ENCODE measurements around the gene PEX26.

PEX26 gene

GRCh38 chr22:18055619-18056160 is 22.1 kb upstream of the PEX26 start:
- Histone ChIP-seq H3K4me2 (peak overlapping the region in 10 of 11 experiments; percentile 19 to 68 (median 43); a peak in 17 of 22 replicates), H3K9ac (no peak overlapping the region), H3K9me3 (replicated peaks in 1 of 11) (0 out of 22 replicates have a peak, but pooled peaks cover 0 to 7% (median 0%) of the 10 kb centered on the region in 11 experiments), H3K4me3 (no peak overlapping the region), H4K20me1 (no peaks in the 10 kb centered on the region), H3K27ac (no peak overlapping the region), H3K27me3 (no peaks in the 10 kb centered on the region), H3K36me3 (no peaks in the 10 kb centered on the region), H3K4me1 (peaks cover 11 to 21% (median 15%) of the 10 kb centered on the region in 10 experiments; a peak in 18 of 20 replicates)
- no peak for TF ChIP-seq Cebpa-rat (IDR thresholded peaks at IDR 0.05)

GRCh38 chr22:18056161-18056666 is 21.6 kb upstream of the PEX26 start:
- H3K4me2 ChIP-seq: peak overlapping the region; percentile 11 to 68 (median 42); a peak in 19 of 22 replicates
- H3K9ac ChIP-seq: no peak overlapping the region
- H3K27me3 ChIP-seq: no peaks in the 10 kb centered on the region
- TF ChIP-seq Cebpa-rat (IDR thresholded peaks at IDR 0.05): no peak
- no peaks in the 10 kb centered on the region for H4K20me1 ChIP-seq
- no peak overlapping the region for H3K27ac ChIP-seq
- H3K36me3 ChIP-seq: no peaks in the 10 kb centered on the region
- H3K4me3 ChIP-seq: no peak overlapping the region
- peaks cover 11 to 21% (median 15%) of the 10 kb centered on the region in 10 experiments; a peak in 18 of 20 replicates for H3K4me1 ChIP-seq
- H3K9me3 ChIP-seq (replicated peaks in 1 of 11): 0 out of 22 replicates have a peak, but pooled peaks cover 0 to 7% (median 0%) of the 10 kb centered on the region in 11 experiments

- H3K4me3 ChIP-seq: no peak overlapping the region
- no peak overlapping the region for H3K27ac ChIP-seq
- H4K20me1 ChIP-seq: no peaks in the 10 kb centered on the region
- 0 out of 22 replicates have a peak, but pooled peaks cover 0 to 7% (median 0%) of the 10 kb centered on the region in 11 experiments for H3K9me3 ChIP-seq (replicated peaks in 1 of 11)
- no peak overlapping the region for H3K9ac ChIP-seq
- H3K4me1 ChIP-seq: peaks cover 11 to 21% (median 15%) of the 10 kb centered on the region in 10 experiments; a peak in 18 of 20 replicates
- H3K36me3 ChIP-seq: no peaks in the 10 kb centered on the region
- no peak for TF ChIP-seq Cebpa-rat (IDR thresholded peaks at IDR 0.05)
- H3K27me3 ChIP-seq: no peaks in the 10 kb centered on the region
- H3K4me2 ChIP-seq: peak overlapping the region in 10 of 11 experiments; percentile 19 to 68 (median 43); a peak in 16 of 22 replicates
Observed at GRCh38 chr22:18056807-18057474, 20.8 kb upstream of the PEX26 start.

GRCh38 chr22:18057568-18058209 is 20.1 kb upstream of the PEX26 start:
- H3K9ac ChIP-seq: no peak overlapping the region
- H3K27ac ChIP-seq: no peak overlapping the region
- TF ChIP-seq Cebpa-rat (IDR thresholded peaks at IDR 0.05): no peak
- no peaks in the 10 kb centered on the region for H3K36me3 ChIP-seq
- no peak overlapping the region for H3K4me3 ChIP-seq
- H4K20me1 ChIP-seq: no peaks in the 10 kb centered on the region
- H3K9me3 ChIP-seq (replicated peaks in 1 of 11): 0 out of 22 replicates have a peak, but pooled peaks cover 0 to 7% (median 0%) of the 10 kb centered on the region in 11 experiments
- peak overlapping the region in 4 of 11 experiments; percentile 39 to 68 (median 58); a peak in 2 of 22 replicates for H3K4me2 ChIP-seq
- no peaks in the 10 kb centered on the region for H3K27me3 ChIP-seq
- H3K4me1 ChIP-seq: peaks cover 11 to 21% (median 15%) of the 10 kb centered on the region in 10 experiments; a peak in 18 of 20 replicates

GRCh38 chr22:18058371-18059093 is 19.3 kb upstream of the PEX26 start:
- Histone ChIP-seq H3K27ac (no peak overlapping the region), H3K9ac (no peak overlapping the region), H3K36me3 (no peaks in the 10 kb centered on the region), H4K20me1 (no peaks in the 10 kb centered on the region), H3K4me3 (no peak overlapping the region), H3K9me3 (replicated peaks in 1 of 11) (peaks cover 0 to 3% (median 0%) of the 10 kb centered on the region in 11 experiments; a peak in 1 of 22 replicates), H3K4me1 (peaks cover 11 to 21% (median 19%) of the 10 kb centered on the region in 10 experiments), H3K27me3 (no peaks in the 10 kb centered on the region), H3K4me2 (no peak overlapping the region)
- TF ChIP-seq Cebpa-rat (IDR thresholded peaks at IDR 0.05): no peak

GRCh38 chr22:18059094-18059417 is 18.7 kb upstream of the PEX26 start:
- Histone ChIP-seq H3K9ac (no peak overlapping the region), H3K27me3 (no peaks in the 10 kb centered on the region), H3K4me1 (peaks cover 11 to 24% (median 20%) of the 10 kb centered on the region in 10 experiments), H3K4me3 (no peak overlapping the region), H3K4me2 (no peak overlapping the region), H4K20me1 (no peaks in the 10 kb centered on the region), H3K27ac (no peak overlapping the region), H3K36me3 (no peaks in the 10 kb centered on the region), H3K9me3 (replicated peaks in 1 of 11) (peaks cover 0 to 4% (median 0%) of the 10 kb centered on the region in 11 experiments; a peak in 1 of 22 replicates)
- TF ChIP-seq Cebpa-rat (IDR thresholded peaks at IDR 0.05): no peak

- Histone ChIP-seq H3K36me3 (no peaks in the 10 kb centered on the region), H3K4me3 (no peak overlapping the region), H4K20me1 (no peaks in the 10 kb centered on the region), H3K4me1 (peaks cover 12 to 25% (median 21%) of the 10 kb centered on the region in 10 experiments), H3K9ac (no peak overlapping the region), H3K27me3 (no peaks in the 10 kb centered on the region), H3K4me2 (no peak overlapping the region), H3K27ac (no peak overlapping the region), H3K9me3 (replicated peaks in 1 of 11) (peaks cover 0 to 4% (median 0%) of the 10 kb centered on the region in 11 experiments; a peak in 1 of 22 replicates)
- TF ChIP-seq Cebpa-rat (IDR thresholded peaks at IDR 0.05): no peak
Observed at GRCh38 chr22:18059473-18059872, 18.3 kb upstream of the PEX26 start.

- Histone ChIP-seq H3K27me3 (no peaks in the 10 kb centered on the region), H3K4me2 (no peak overlapping the region), H3K4me3 (no peak overlapping the region), H3K9me3 (replicated peaks in 1 of 11) (peaks cover 0 to 4% (median 0%) of the 10 kb centered on the region in 11 experiments; a peak in 1 of 22 replicates), H3K9ac (no peak overlapping the region), H4K20me1 (no peaks in the 10 kb centered on the region), H3K4me1 (peaks cover 17 to 30% (median 24%) of the 10 kb centered on the region in 10 experiments), H3K27ac (no peak overlapping the region), H3K36me3 (no peaks in the 10 kb centered on the region)
- no peak for TF ChIP-seq Cebpa-rat (IDR thresholded peaks at IDR 0.05)
Observed at GRCh38 chr22:18059991-18060390, 17.8 kb upstream of the PEX26 start.

Measured in BLaER1 treated with 17β-estradiol and CSF1 and Interleukin-3, amounts not matched to agents 10 nM and 100 nM (cell line).